ENCODE results near the gene CHTF8. TPM values are rescaled to one million over a fixed set of nuclear protein-coding genes. Genes with fewer than 3 reads are reported as not detected.
"Not testable (repeated sequence)": the region's sequence is repeated elsewhere in the genome, so short reads cannot be mapped to it uniquely, and the experiment has no call there.

The CHTF8 gene
- total RNA-seq, 2 experiments from 2014 or later = 111 to 115 TPM

DNA sequence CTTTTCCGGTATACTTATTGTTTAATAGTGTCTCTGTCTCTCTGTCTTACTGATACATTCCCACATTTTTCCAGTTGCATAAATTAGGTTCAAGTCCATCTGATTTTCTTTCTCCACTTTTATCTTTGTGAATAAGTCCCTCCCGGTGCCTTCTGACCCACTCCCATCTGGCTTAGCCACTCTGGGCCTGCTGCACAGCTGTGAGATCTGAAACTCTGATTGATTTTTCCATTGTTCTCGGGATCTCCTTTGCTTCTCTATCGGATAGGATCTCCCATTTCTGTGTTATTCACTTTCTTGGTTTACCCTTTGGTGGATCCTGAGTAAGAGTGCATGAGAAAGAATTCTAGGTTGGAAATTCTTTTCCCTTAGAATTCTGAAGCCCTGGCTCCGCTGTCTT lies 8.6 kb upstream of the CHTF8 start:
- Mint-ChIP-seq H3K9me3 (no peaks in the 10 kb centered on the region), H3K36me3 (ENCODE audit: low read depth) (peaks cover 70% of the 10 kb centered on the region)
- intact Hi-C loops (cut with micrococcal nuclease) = no loop called here

DNA sequence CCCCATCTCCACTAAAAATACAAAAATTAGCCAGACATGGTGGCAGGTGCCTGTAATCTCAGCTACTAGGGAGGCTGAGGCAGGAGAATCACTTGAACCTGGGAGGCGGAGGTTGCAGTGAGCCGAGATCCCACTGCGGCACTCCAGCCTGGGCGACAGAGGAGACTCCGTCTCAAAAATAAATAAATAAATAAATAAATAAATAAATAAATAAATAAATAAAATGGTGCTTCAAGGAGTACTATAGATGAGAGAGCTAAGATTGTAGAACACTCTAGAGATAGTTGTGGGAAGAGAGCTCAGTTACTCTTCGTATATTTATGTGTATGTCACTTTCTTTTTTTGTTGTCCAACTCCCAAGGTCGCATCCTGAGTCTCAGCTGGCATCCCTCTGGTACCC lies 7.1 kb upstream of the CHTF8 start:
- H3K27me3 Mint-ChIP-seq; DNase-seq; ATAC-seq; intact Hi-C loops (cut with micrococcal nuclease); H3K4me3 Mint-ChIP-seq; H3K9me3 Mint-ChIP-seq; H3K27ac Mint-ChIP-seq: not testable (repeated sequence)
- Mint-ChIP-seq H3K36me3 (ENCODE audit: low read depth) (peaks cover 67% of the 10 kb centered on the region), H3K4me1 (ENCODE audit: low read depth) (peaks cover 25% of the 10 kb centered on the region)
- ChIA-PET CTCF (interaction anchor here (1.1 to 1.4 kb wide), 3 partner anchors 9 to 257 kb away, joined by 3 to 5 read pairs (median 3); no protein-coding TSS in a partner anchor), POLR2A (interaction anchor here (1.3 kb wide), 1 partner anchor 25 kb away, joined by 3 read pairs; no protein-coding TSS in a partner anchor)

More for the DNA sequence above, 8.6 kb upstream of the CHTF8 start:
- DNase-seq (no peak), ATAC-seq (no peak)
- Mint-ChIP-seq H3K27ac (no peak overlapping the region), H3K4me3 (no peak overlapping the region), H3K4me1 (ENCODE audit: low read depth) (peaks cover 18% of the 10 kb centered on the region), H3K27me3 (no peaks in the 10 kb centered on the region)
- TF ChIP-seq, protein P1, sequence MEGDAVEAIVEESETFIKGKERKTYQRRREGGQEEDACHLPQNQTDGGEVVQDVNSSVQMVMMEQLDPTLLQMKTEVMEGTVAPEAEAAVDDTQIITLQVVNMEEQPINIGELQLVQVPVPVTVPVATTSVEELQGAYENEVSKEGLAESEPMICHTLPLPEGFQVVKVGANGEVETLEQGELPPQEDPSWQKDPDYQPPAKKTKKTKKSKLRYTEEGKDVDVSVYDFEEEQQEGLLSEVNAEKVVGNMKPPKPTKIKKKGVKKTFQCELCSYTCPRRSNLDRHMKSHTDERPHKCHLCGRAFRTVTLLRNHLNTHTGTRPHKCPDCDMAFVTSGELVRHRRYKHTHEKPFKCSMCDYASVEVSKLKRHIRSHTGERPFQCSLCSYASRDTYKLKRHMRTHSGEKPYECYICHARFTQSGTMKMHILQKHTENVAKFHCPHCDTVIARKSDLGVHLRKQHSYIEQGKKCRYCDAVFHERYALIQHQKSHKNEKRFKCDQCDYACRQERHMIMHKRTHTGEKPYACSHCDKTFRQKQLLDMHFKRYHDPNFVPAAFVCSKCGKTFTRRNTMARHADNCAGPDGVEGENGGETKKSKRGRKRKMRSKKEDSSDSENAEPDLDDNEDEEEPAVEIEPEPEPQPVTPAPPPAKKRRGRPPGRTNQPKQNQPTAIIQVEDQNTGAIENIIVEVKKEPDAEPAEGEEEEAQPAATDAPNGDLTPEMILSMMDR (IDR thresholded peaks at IDR 0.05) = no peak
- CTCF ChIA-PET = interaction anchor here (1.3 to 1.4 kb wide), 2 partner anchors 9 to 12 kb away, joined by 3 read pairs; no protein-coding TSS in a partner anchor
- POLR2A ChIA-PET = interaction anchor here (0.8 kb wide), 1 partner anchor 164 kb away, joined by 3 read pairs; no protein-coding TSS in a partner anchor

DNA sequence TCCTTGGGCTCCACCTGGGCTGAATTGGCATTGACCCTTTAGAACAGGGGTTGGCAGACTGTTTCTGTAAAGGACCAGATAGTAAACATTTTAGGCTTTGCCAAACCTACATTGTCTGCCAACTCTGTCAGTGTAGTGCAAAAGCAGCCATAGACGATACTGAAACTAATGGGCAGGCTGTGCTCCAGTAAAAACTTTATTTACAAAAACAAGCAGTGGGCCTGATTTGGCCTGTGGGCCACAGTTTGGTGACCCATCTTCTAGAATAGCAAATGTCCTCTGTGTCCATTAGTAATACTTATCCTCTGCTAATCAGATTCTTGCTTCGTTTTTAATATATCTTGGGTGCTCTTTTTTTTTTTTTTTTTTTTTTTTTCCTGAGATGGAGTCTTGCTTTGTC lies 6.2 kb upstream of the CHTF8 start:
- Mint-ChIP-seq H3K9me3 (no peaks in the 10 kb centered on the region), H3K4me1 (ENCODE audit: low read depth) (peaks cover 34% of the 10 kb centered on the region), H3K27me3 (no peaks in the 10 kb centered on the region), H3K4me3 (no peak overlapping the region), H3K36me3 (ENCODE audit: low read depth) (peaks cover 71% of the 10 kb centered on the region), H3K27ac (no peak overlapping the region)
- TF ChIP-seq, protein P1 (IDR thresholded peaks at IDR 0.05) = no peak
- intact Hi-C loops (cut with micrococcal nuclease) = no loop called here
- DNase-seq (no peak), ATAC-seq (no peak)
- ChIA-PET CTCF (no interaction called here), POLR2A (no interaction called here)

DNA sequence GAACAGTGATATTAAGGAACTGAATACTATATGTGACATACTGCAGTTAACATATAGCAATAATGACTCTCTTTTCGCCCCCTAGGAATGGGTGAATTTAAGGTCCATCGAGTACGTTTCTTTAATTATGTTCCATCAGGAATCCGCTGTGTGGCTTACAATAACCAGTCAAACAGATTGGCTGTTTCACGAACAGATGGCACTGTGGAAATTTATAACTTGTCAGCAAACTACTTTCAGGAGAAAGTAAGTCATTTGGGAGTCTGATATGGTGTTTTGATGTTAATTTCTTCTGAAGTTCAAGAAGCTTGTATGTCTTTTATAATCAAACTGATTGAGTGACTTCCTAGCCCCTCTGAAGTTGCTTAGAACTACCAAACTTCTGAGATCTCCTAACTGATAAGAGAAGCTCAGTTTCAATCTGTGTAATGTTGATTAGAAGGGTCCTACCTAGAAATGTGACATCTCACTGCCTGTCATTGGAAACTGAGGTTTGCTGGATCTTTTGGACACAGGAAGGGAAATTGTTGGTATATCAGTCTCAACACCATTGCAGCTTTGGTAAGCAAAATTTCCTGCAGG lies 1.1 kb upstream of the CHTF8 start:
- H3K27ac Mint-ChIP-seq = peak overlapping the region; percentile 93
- no peak for DNase-seq
- no peak for ATAC-seq
- ChIA-PET CTCF (interaction anchor here (0.9 to 2.6 kb wide), 7 partner anchors 9 to 605 kb away, joined by 3 to 17 read pairs (median 4); no protein-coding TSS in a partner anchor), POLR2A (interaction anchor here (0.6 to 3.2 kb wide), 17 partner anchors 9 to 287 kb away, joined by 3 to 21 read pairs (median 4); partner anchors contain the start of genes HAS3 and SNTB2)
- H3K27me3 Mint-ChIP-seq = no peaks in the 10 kb centered on the region
- H3K4me3 Mint-ChIP-seq = peak overlapping the region; percentile 88
- no peaks in the 10 kb centered on the region for H3K9me3 Mint-ChIP-seq
- peaks cover 50% of the 10 kb centered on the region for H3K4me1 Mint-ChIP-seq (ENCODE audit: low read depth)
- TF ChIP-seq, protein P1 (IDR thresholded peaks at IDR 0.05) = no peak
- peaks cover 55% of the 10 kb centered on the region for H3K36me3 Mint-ChIP-seq (ENCODE audit: low read depth)
- intact Hi-C loops (cut with micrococcal nuclease) = loop anchor here (5.0 kb wide), 1 partner anchor 291 kb away; the partner anchor contains the start of gene TANGO6

DNA sequence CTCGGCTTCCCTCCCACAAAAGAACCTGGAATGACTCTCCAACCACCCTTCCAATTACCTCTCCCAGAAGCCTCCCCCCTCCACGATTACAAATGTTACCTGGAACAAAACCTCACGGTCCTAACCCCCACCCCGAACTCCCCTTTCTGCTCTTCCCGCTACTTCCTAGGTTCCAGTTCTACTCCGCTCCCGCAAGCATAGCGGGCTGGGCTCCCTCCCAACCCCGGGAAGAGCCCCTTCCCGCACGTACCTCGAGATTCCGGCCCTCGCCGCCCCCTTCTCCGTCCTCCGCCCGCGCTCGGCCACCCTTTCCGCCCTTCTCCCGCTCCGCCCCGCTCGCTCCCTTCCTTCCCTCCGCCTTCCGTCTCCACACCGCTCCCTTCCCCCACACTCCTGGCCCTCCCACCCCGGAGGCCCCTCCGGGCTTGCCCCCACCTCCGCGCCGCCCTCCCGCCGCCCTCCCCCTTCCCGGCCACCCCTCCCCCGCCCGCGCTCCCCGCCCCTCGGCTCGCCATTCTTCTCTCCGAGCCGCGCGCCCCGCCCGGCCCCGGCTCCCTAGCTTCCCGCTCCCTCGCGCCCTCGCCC lies 457 bp downstream of the CHTF8 start:
- H3K9me3 Mint-ChIP-seq = no peaks in the 10 kb centered on the region
- H3K36me3 Mint-ChIP-seq (ENCODE audit: low read depth) = peaks cover 49% of the 10 kb centered on the region
- H3K27ac Mint-ChIP-seq = peak overlapping the region; percentile 93
- ATAC-seq (peak; percentile 68), DNase-seq (peak; percentile 83)
- TF ChIP-seq, protein P1 (IDR thresholded peaks at IDR 0.05) = no peak
- peak overlapping the region; percentile 88 for H3K4me3 Mint-ChIP-seq
- intact Hi-C loops (cut with micrococcal nuclease) = loop anchor here (5.0 kb wide), 1 partner anchor 290 kb away; the partner anchor contains the start of gene TANGO6
- CTCF ChIA-PET = interaction anchor here (1.3 to 1.7 kb wide), 2 partner anchors 19 to 33 kb away, joined by 4 to 7 read pairs; no protein-coding TSS in a partner anchor
- no peaks in the 10 kb centered on the region for H3K27me3 Mint-ChIP-seq
- H3K4me1 Mint-ChIP-seq (ENCODE audit: low read depth) = peaks cover 50% of the 10 kb centered on the region
- POLR2A ChIA-PET = interaction anchor here (0.6 to 3.2 kb wide), 9 partner anchors 8 to 251 kb away, joined by 3 to 21 read pairs (median 4); partner anchors contain the start of gene SNTB2

Data from activated CD8-positive, alpha-beta T cell treated with anti-CD3 and anti-CD28 coated beads for 36 hours (primary cell).